K562 (cell line): ENCODE results near the gene CDC5L. TPM values are rescaled to one million over a fixed set of nuclear protein-coding genes. Genes with fewer than 3 reads are reported as not detected.

Source experiments
- BCLAF1 ChIP-seq, 2 experiments: fragments of 450-650 bp in 1 of 2; IDR thresholded peaks; 2 replicates each; pipeline ENCODE4 v1.6.1; 2011 to 2017; ENCODE audit warnings: low read depth in 2 of 2, antibody characterized with exemption in 1 of 2, borderline replicate concordance in 1 of 2, low read length in 1 of 2, mild to moderate bottlenecking in 1 of 2, mixed read lengths in 1 of 2; ENCODE audit not compliant: control insufficient read depth in 1 of 2
- CREB1 ChIP-seq, 2 experiments: sonication (generic) in 1 of 2; formaldehyde crosslinking in 1 of 2; IDR thresholded peaks; 2 replicates each; pipeline versions ENCODE4 v1.6.1 to v1.8.0; 2012 to 2022; ENCODE audit warnings: inconsistent platforms in 1 of 2, mild to moderate bottlenecking in 1 of 2, missing genetic modification reagents in 1 of 2, moderate library complexity in 1 of 2
- EHMT2 ChIP-seq: fragments of 450-650 bp; IDR thresholded peaks from 2 replicates; pipeline ENCODE4 v1.6.1; 2018; ENCODE audit warnings: antibody characterized with exemption
- GATAD2A ChIP-seq: fragments of 450-650 bp; IDR thresholded peaks from 2 replicates; pipeline ENCODE4 v1.6.1; 2017
- HMG20A ChIP-seq: fragments of 450-650 bp; formaldehyde crosslinking; conservative IDR thresholded peaks from 2 replicates; pipeline ENCODE4 v1.4.0; 2020; ENCODE audit warnings: mild to moderate bottlenecking, mixed read lengths
- HNRNPL ChIP-seq: fragments of 200-400 bp; formaldehyde crosslinking; IDR thresholded peaks from 2 replicates; pipeline ENCODE4 v1.6.1; 2017; ENCODE audit warnings: low read depth, mild to moderate bottlenecking, low read length
- NFIC ChIP-seq: fragments of 450-650 bp; IDR thresholded peaks from 2 replicates; pipeline ENCODE4 v1.6.1; 2017; ENCODE audit warnings: mild to moderate bottlenecking, inconsistent platforms
- PHF21A ChIP-seq: fragments of 450-650 bp; IDR thresholded peaks from 2 replicates; pipeline ENCODE4 v1.6.1; 2017; ENCODE audit warnings: low read depth, borderline replicate concordance
- POLR2G ChIP-seq: fragments of 200-400 bp; formaldehyde crosslinking; IDR thresholded peaks from 2 replicates; pipeline ENCODE4 v1.6.1; 2017; ENCODE audit warnings: low read depth, mild to moderate bottlenecking, antibody characterized with exemption, low read length, moderate library complexity
- TEAD4 ChIP-seq, 2 experiments: sonication (generic) in 1 of 2; formaldehyde crosslinking in 1 of 2; IDR thresholded peaks; 2 replicates each; pipeline versions ENCODE4 v1.6.1 to v1.8.0; 2012 to 2022; ENCODE audit warnings: borderline replicate concordance in 1 of 2, inconsistent platforms in 1 of 2, low read length in 1 of 2, mild to moderate bottlenecking in 1 of 2, missing genetic modification reagents in 1 of 2
- ZBTB26 ChIP-seq: fragments of 450-650 bp; formaldehyde crosslinking; IDR thresholded peaks from 2 replicates; pipeline ENCODE4 v1.4.0; 2022; ENCODE audit warnings: missing genetic modification characterization
- ZBTB40 ChIP-seq, 2 experiments: fragments of 450-650 bp in 1 of 2; sonication (generic) in 1 of 2; formaldehyde crosslinking in 1 of 2; IDR thresholded peaks; 2 replicates each; pipeline versions ENCODE4 v1.7.1 to v1.9.0; 2016 to 2022; ENCODE audit warnings: inconsistent platforms in 1 of 2, mild to moderate bottlenecking in 1 of 2, missing genetic modification reagents in 1 of 2
- polyA plus RNA-seq, 8 experiments: library from polyadenylated mRNA; depleted of rRNA in 4 of 8; stranded (reverse) in 5 of 8; unstranded in 3 of 8; fragments of >200 nt; fragmentation: Nextera tagmentation in 2 of 8; fragmentation: Illumina TruSeq in 1 of 8; extraction: Ambion mirVana in 2 of 8; extraction: Trizol in 1 of 8; gene quantifications; 2 replicates each; pipeline versions ENCODE4 v1.2.1 to v1.2.3, GENCODE V29; 2011 to 2014; ENCODE audit warnings: inconsistent platforms in 1 of 8, missing spikeins in 1 of 8
- total RNA-seq, 7 experiments: library from RNA; depleted of rRNA in 6 of 7; stranded (reverse); fragments of >200 nt in 6 of 7; fragmentation: Illumina TruSeq in 2 of 7; extraction: Trizol in 2 of 7; gene quantifications; 2 replicates each; pipeline versions ENCODE4 v1.2.1 to v1.2.3, GENCODE V29; 2011 to 2021; ENCODE audit warnings: low replicate concordance in 1 of 7

Gene CDC5L
- total and polyA plus RNA-seq, 9 of the 15 experiments (the other 6 are each of a cell fraction or from before 2014, with no cell fraction given): 22.3 to 44.2 (median 30.8) TPM

GRCh38 chr6:44387346-44388134 is at the start of gene CDC5L (continued):
- 0 out of 2 replicates have a peak, but pooled peaks have one; percentile 46 for TF ChIP-seq ZBTB40 (IDR thresholded peaks at IDR 0.05)
- TF ChIP-seq ZBTB40 (CRISPR knock-in tag; IDR thresholded peaks at IDR 0.05): no peak
- TF ChIP-seq HMG20A (CRISPR knock-in tag): no peak
- TF ChIP-seq HNRNPL: no peak
- peak; percentile 77; the same call in 1 of the 2 replicates for TF ChIP-seq GATAD2A
- TF ChIP-seq PHF21A: no peak
- TF ChIP-seq POLR2G: peak; percentile 83
- peak; percentile 52 for TF ChIP-seq NFIC
- peak; percentile 42; the same call in 1 of the 2 replicates for TF ChIP-seq TEAD4 (IDR thresholded peaks at IDR 0.05; ENCODE audit: low read length)
- 0 out of 2 replicates have a peak, but pooled peaks have one; percentile 85 for TF ChIP-seq TEAD4 (CRISPR knock-in tag; IDR thresholded peaks at IDR 0.05; ENCODE audit: borderline replicate concordance)
- peak; percentile 95 for TF ChIP-seq CREB1 (IDR thresholded peaks at IDR 0.05)
- peak; percentile 96 for TF ChIP-seq CREB1 (CRISPR knock-in tag; IDR thresholded peaks at IDR 0.05)
- TF ChIP-seq BCLAF1 (IDR thresholded peaks at IDR 0.05; ENCODE audit: borderline replicate concordance in 1 of 2, control insufficient read depth in 1 of 2, low read depth in 2 of 2, low read length in 1 of 2): no peak
- TF ChIP-seq ZBTB26 (CRISPR knock-in tag): 0 out of 2 replicates have a peak, but pooled peaks have one; percentile 59
- no peak for TF ChIP-seq EHMT2
